Tongue (tissue), 2 donors: ENCODE results near the gene WHRN. TPM values are rescaled to one million over a fixed set of nuclear protein-coding genes. Genes with fewer than 3 reads are reported as not detected.

Source experiments
- DNase-seq: peaks from one replicate; pipeline ENCODE4 v3.0.0-alpha.2; 2015
- total RNA-seq: library from RNA; depleted of rRNA; stranded (reverse); fragments of >200 nt; gene quantifications from one replicate; pipeline ENCODE4 v1.2.3, GENCODE V29; 2014

WHRN gene
- total RNA-seq, 1 donor from 2014 or later: 4.2 TPM

DNA sequence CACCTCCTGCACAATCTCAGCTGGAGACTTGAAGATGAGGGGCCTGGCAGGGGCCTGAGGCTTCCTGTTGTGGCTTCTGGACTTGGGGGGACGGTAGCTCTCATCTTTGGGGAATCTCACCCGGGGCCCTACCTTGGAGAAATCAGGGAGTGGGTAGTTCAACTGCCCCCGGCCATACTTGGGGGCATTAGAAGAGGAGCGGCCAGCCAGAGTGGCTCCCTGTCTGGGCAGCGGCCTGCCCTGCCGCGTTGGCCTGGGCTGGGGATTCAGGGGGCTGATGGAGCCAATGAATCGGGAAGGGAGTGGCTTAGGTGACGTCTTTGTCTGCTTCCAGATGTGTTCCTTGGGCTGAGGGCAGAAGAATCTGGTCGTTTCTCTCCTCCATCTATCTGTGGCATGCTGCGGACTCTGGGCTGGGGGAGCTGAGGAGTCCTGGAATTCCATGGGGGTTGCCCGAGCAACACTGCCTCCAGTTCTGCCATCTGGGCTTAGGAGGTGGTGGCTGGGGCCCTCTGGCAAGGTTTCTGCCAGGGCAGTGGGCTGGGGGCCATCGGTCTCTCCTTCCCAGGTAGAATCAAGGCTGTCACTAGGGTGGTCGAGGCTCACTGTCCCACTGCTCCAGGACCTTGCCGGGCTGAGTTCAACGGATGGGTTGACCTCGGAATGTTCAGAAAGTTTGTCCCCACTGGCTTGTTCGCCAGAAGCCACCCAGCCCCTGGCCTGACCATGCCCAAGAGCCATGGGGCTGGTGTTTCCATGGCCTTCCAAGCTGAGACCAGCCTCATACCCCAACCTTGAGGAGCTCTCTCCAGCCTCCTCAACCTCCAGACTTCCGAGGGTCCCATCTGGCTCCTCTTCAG lies 128.5 kb downstream of the WHRN start:
- DNase-seq: no peak

- DNase-seq: no peak
Observed at GRCh38 chr9:114375386-114376175, 129.7 kb downstream of the WHRN start.

DNA sequence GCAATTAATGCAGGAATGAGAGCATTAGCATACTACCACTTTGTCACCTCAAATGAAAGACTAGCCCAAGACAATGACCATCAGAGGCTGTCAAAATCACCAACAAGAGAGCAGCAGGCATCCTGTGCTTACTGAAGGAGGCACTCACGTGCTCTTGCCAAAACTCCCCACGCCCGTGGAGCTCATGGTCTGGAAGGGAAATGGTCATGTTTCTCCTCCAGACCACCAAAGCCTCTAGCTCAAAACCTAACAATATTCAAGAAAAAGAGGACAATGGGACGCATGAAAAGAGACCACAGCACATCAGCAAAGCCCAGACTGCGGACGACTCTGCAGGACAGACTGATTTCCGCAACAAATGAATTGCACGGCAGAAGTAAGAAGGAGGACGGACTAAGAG lies 130.3 kb downstream of the WHRN start:
- no peak for DNase-seq

GRCh38 chr9:114373960-114374730 lies 131.1 kb downstream of the WHRN start:
- DNase-seq: no peak

- DNase-seq: no peak
Observed at GRCh38 chr9:114372921-114373448, 132.3 kb downstream of the WHRN start.

DNA sequence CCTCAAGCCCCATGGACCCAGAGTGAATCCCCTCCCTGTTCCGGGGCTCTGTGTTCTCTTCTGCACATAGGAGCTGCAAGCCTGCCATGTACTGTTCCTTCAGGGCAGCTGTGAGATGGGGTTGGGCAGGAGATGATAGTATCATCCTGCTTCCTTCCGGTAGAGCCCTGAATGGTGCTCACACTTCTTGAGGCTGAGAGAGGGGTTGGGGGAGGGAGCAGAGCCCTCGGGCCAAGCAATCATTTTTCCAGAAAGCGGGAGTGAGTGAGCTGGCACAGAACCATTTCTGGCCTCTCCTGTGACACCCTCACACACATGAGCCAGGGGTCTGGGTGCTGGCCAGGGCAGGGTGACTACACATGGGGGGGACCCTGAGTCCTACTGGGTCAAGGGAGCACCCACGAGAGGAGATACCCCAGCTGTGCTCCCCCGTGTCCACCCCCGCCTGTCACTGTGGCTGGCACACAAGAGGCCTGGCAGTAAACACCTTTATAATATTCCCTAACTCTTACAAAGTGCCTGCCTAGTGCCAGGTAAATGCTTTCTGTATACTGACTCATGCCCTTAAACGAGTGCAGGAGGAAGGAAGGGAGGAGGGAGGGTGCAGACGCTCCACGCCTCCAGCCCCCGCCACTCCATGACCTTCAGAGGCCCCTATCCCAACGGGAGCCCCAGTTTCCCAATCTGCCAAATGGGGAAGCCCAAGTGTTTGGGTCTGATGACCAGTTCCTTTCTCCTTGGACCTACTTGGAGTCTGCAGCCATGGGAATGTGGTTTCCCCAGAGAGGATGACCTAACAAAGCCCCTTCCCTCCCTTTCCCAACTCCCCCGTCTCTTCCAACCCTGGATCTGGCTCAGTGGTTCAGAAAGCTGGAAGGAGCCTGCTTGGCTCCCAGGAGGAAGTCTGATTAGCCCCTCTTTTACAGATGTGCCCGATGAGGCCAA lies 133.0 kb downstream of the WHRN start:
- DNase-seq: no peak

- DNase-seq: no peak
Observed at GRCh38 chr9:114371343-114371944, 133.8 kb downstream of the WHRN start.

DNA sequence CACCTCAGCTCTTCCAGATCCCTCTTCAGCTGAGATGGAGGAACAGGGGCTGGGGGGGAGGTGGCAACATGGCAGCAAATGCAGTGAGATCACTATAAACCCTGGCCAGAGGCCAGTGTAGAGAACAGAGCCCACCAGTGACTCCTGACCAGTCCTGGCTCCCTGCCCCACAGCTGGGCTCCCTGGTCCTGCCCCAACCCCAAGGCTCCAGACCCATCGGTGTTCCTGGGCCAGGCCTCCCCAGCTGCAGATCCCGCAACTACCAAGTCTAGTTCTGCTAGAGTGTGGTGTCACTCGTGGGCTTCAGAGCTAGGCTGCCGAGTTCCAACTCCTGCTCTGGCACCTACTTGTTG lies 134.3 kb downstream of the WHRN start:
- DNase-seq: peak; percentile 64

DNA sequence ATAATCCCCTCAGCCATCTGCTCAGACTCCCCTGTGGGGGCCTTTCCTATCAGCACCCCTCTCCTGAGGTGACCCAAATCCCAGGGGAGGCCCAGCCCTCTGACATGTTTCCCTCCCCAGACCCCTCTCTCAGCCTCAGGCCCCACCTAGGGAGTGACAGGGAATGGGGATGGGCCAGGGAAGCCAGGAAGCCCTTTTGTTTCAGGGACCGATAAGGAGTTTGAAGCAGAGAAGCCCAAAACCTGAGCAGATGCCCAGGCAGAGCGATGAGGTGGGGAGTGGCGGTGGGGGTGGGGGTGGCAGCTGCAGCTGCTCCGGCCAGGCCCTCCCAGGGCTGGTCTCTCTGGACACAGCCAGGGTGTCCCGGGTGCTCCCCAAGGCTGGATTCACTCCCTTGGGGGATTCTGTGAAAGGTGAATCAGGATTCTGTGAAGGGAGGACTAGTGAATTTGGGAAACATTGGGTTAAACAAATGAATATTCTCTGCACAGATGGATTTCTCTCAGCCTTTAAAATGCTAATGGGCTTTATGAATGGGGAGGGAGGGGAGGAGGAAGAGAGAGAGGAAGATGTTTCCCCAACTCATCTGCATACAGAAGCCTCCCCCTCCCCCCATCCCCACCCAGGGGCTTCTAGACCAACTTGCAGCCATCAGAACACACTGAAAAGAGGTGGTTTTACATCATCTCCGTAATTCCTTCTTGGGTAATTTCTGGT lies 134.9 kb downstream of the WHRN start:
- no peak for DNase-seq

- DNase-seq: no peak
Observed at GRCh38 chr9:114369216-114370130, 135.8 kb downstream of the WHRN start.

- no peak for DNase-seq
Observed at GRCh38 chr9:114367772-114368569, 137.3 kb downstream of the WHRN start.

DNA sequence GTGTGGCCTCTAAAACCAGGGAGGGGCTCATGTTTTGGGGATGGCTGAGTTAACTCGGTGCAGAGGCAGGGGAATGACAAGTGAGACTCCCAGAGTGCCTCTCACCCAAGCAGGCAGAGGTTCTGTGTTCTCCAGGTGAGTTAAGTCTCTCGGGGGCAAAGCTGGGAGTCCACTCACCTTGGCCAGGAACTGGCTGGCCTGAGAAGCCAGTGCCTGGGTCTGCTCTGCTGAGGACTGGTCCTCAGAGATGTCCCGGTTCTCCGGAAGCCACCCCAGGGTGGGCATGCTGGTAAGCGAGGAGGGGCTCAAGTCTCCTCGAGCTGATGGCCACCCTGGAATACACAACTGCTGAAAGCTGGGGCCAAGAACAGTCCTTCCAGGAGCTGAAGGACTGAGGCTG lies 137.9 kb downstream of the WHRN start:
- no peak for DNase-seq

DNA sequence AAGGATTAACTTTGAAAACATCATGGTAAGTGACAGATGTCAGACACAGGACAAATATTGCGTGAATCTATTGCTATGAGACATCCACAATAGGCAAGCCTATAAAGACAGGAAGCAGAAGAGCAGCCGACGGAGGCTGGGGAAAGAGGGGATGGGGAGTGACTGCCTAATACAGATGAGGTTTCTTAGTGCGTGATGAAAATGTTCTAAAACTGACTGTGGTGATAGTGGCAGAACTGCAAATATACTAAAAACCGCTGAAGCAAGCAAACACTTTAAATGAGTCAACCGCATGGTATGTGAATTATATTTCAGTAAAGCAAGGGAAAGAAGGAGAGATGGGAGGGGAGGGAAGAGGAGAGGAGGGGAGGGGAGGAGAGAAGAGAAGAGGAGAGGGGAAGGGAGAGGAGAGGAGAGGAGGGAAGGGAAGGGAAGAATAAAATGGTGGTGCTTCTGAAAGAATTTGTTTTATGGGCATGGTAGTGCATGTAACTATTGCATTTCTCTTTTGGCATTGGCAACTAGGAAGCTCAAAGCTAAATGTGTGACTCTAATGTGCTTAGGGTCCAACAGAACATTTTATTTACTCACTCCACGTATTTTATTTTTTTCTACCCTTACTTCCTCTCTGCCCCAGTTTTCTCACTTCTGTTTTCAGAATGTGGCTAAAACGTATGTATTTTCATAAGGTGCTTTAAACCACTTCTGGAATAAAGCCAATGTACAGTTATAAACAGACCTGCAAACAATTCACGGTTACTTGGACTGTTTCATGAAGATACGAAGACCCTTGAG lies 138.7 kb downstream of the WHRN start:
- DNase-seq: no peak

DNA sequence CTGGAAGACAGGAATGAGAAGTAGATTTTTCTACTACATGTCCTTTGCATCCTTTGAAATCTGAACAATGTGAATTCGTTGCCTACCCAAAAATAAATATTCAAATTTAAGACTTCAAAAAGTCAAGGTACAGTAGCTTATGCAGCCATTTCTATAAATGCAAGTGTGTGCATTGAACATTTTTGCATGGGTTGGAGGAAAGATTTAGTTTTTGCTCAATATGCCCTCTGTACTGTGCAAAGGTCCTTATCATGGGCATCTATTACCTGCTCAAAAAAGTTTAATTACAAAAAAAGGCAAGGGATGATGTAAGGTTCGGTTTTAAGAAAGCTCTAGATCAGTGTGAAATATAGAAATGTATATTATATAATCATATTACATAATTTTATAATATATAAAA lies 140.1 kb downstream of the WHRN start:
- no peak for DNase-seq

DNA sequence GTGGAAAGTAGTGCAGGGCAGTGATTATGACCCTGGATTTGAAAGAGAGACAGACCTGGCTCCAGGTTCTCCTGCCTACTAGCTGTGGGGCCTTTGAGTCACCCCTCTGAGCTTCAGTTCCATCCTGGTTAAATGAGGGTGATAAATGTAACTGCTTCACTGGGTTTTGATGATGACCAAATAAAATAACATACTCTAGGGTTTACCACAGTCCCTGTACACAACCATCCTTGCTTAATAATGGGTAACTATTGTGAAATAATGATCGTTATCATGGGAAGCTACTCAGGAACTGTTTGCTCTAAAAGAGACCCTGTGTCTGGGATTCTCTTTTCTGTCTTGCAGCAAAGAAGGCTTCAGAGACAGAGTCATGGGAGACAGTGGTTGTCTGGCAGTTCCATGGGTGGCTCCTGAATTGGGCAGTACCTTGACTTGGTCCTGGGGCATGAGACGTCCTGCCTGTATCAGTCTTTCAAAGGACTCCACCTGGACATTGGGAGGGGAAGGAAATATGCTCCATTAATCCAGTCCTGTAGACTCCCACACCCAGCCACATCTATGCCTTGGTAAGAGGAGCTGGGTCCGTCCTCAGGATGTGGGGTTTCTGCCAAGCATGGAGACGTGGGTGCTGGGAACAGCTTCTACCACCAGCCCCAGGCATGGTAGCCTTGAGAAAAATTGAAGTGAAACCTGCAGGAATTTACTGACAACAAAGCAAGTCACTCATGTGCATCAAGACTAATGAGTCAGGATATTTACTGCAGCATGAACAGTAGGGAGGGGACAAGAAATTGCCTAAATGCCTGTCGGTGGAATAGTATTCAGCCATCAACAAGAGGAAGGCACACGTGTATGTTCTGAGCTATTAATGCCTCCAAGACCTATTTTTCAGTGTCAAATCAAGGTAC lies 140.9 kb downstream of the WHRN start:
- DNase-seq: no peak

DNA sequence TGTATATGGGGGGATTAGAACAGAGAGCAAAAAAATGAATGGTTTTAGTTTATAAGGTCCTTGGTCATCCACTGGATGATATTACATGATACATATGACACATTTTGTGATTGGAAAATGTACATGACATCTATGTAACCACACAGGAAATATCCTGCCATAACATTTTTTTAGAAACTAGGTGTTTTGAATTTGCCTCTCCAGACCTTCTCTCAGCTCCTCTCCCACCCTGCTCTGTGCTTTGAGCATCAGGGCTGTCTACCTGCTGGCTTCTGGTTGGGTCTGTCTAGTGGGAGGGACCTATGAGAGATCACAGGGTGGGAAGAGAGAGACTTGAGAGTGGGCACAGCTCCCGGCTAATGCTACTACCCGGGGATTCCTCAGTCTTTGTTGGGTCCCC lies 141.8 kb downstream of the WHRN start:
- DNase-seq: no peak
